Liver (tissue), 9 donors: ENCODE data around the gene EGFR. TPM values are rescaled to one million over a fixed set of nuclear protein-coding genes. Genes with fewer than 3 reads are reported as not detected.

Experiments used
- DNase-seq: peaks from one replicate; pipeline ENCODE4 v3.0.0-alpha.2; 2017; ENCODE audit warnings: low spot score
- H3K27ac ChIP-seq, 2 donors: one replicate each; pipeline ENCODE4 v1.7.0; 2013; ENCODE audit warnings: inconsistent platforms in 2 of 2, low read length in 2 of 2, control low read depth in 1 of 2, low read depth in 1 of 2, mild to moderate bottlenecking in 1 of 2
- H3K27me3 ChIP-seq, 4 donors: one replicate each; pipeline versions ENCODE4 v1.6.1 to v1.7.0; 2013; ENCODE audit warnings: low read length in 3 of 4, inconsistent platforms in 1 of 4, mild to moderate bottlenecking in 1 of 4, moderate library complexity in 1 of 4; ENCODE audit not compliant: control insufficient read depth in 4 of 4, insufficient read depth in 4 of 4
- H3K36me3 ChIP-seq, 4 donors: one replicate each; pipeline versions ENCODE4 v1.6.1 to v1.7.0; 2013; ENCODE audit warnings: low read length in 3 of 4, mild to moderate bottlenecking in 3 of 4, low read depth in 1 of 4, moderate library complexity in 1 of 4; ENCODE audit not compliant: control insufficient read depth in 4 of 4, insufficient read depth in 3 of 4
- H3K4me1 ChIP-seq, 4 donors: one replicate each; pipeline versions ENCODE4 v1.6.1 to v1.7.0; 2013; ENCODE audit warnings: low read length in 3 of 4, mild to moderate bottlenecking in 3 of 4, moderate library complexity in 1 of 4; ENCODE audit not compliant: control insufficient read depth in 4 of 4, insufficient read depth in 4 of 4
- H3K4me3 ChIP-seq, 3 donors: one replicate each; pipeline versions ENCODE4 v1.6.1 to v1.7.0; 2013; ENCODE audit warnings: low read length in 3 of 3, control low read depth in 1 of 3, low read depth in 1 of 3, mild to moderate bottlenecking in 1 of 3
- H3K9ac ChIP-seq, 2 donors: one replicate each; pipeline ENCODE4 v1.7.0; 2013; ENCODE audit warnings: low read length in 2 of 2, mild to moderate bottlenecking in 2 of 2, moderate library complexity in 2 of 2, control low read depth in 1 of 2, low read depth in 1 of 2
- H3K9me3 ChIP-seq, 4 donors: one replicate each; pipeline versions ENCODE4 v1.6.1 to v1.7.0; 2013; ENCODE audit warnings: low read length in 3 of 4; ENCODE audit not compliant: control insufficient read depth in 4 of 4
- ATF3 ChIP-seq: IDR thresholded peaks from 2 replicates; pipeline ENCODE4 v1.6.1; 2016; ENCODE audit warnings: antibody characterized with exemption
- FOXA1 ChIP-seq: IDR thresholded peaks from 2 replicates; pipeline ENCODE4 v1.6.1; 2016; ENCODE audit warnings: antibody characterized with exemption
- FOXA2 ChIP-seq: IDR thresholded peaks from 2 replicates; pipeline ENCODE4 v1.6.1; 2016; ENCODE audit warnings: antibody characterized with exemption
- HNF4A ChIP-seq, 2 donors: conservative IDR thresholded peaks; 2 replicates each; pipeline ENCODE4 v1.6.1; 2016; ENCODE audit warnings: antibody characterized with exemption in 2 of 2, mild to moderate bottlenecking in 2 of 2
- HNF4G ChIP-seq: IDR thresholded peaks from 2 replicates; pipeline ENCODE4 v1.6.1; 2016; ENCODE audit warnings: antibody characterized with exemption
- NR2F2 ChIP-seq: IDR thresholded peaks from 2 replicates; pipeline ENCODE4 v1.6.1; 2016; ENCODE audit warnings: antibody characterized with exemption
- RAD21 ChIP-seq, 2 donors: IDR thresholded peaks; 2 replicates each; pipeline ENCODE4 v1.6.1; 2016; ENCODE audit warnings: antibody characterized with exemption in 2 of 2, mild to moderate bottlenecking in 2 of 2
- REST ChIP-seq: IDR thresholded peaks from 2 replicates; pipeline ENCODE4 v1.6.1; 2016; ENCODE audit warnings: antibody characterized with exemption, mild to moderate bottlenecking
- RXRA ChIP-seq, 2 donors: IDR thresholded peaks; 2 replicates each; pipeline ENCODE4 v1.6.1; 2017 to 2018; ENCODE audit warnings: antibody characterized with exemption in 2 of 2, mild to moderate bottlenecking in 1 of 2
- SP1 ChIP-seq: IDR thresholded peaks from 2 replicates; pipeline ENCODE4 v1.6.1; 2018; ENCODE audit warnings: antibody characterized with exemption, mild to moderate bottlenecking
- YY1 ChIP-seq: IDR thresholded peaks from 2 replicates; pipeline ENCODE4 v1.6.1; 2016; ENCODE audit warnings: antibody characterized with exemption, mild to moderate bottlenecking
- WGBS: extraction: QIAGEN DNeasy Blood & Tissue Kit; methylation state at CpG from one replicate; pipeline ENCODE4 v1.1.7; 2013; 5-methylcytosine and 5-hydroxymethylcytosine counted together
- polyA plus RNA-seq, 2 donors: library from polyadenylated mRNA; stranded (reverse) in 1 of 2; unstranded in 1 of 2; fragments of 200-250 nt in 1 of 2; fragments of >200 nt in 1 of 2; fragmentation: Nextera tagmentation in 1 of 2; extraction: Ambion mirVana in 1 of 2; gene quantifications; one replicate each; pipeline versions ENCODE4 v1.2.1 to v1.2.3, GENCODE V29; 2013 to 2015
- total RNA-seq, 2 donors: library from RNA; depleted of rRNA; stranded (reverse); fragments of >200 nt; gene quantifications; one replicate each; pipeline ENCODE4 v1.2.3, GENCODE V29; 2014
- TF ChIP-seq, protein P1 (sequence below): fragments of 150-350 bp; IDR thresholded peaks from 2 replicates; pipeline ENCODE4 v1.5.1; 2017; ENCODE audit warnings: improper control_type of control experiment, low read depth, low read length; ENCODE audit not compliant: missing input control
- TF ChIP-seq, protein P2 (sequence below): IDR thresholded peaks from 2 replicates; pipeline ENCODE4 v1.6.1; 2016; ENCODE audit warnings: antibody characterized with exemption
- TF ChIP-seq, protein P3 (sequence below): IDR thresholded peaks from 2 replicates; pipeline ENCODE4 v1.6.1; 2016; ENCODE audit warnings: antibody characterized with exemption
- donor health status: healthy.
- donor health status: healthy.
- donor health status: healthy.
- donor health status: healthy.
- donor health status: healthy.

Gene EGFR
- total and polyA plus RNA-seq, 4 donors, result 22.6 to 37.0 (median 27.7) TPM

- TF ChIP-seq, protein P1, sequence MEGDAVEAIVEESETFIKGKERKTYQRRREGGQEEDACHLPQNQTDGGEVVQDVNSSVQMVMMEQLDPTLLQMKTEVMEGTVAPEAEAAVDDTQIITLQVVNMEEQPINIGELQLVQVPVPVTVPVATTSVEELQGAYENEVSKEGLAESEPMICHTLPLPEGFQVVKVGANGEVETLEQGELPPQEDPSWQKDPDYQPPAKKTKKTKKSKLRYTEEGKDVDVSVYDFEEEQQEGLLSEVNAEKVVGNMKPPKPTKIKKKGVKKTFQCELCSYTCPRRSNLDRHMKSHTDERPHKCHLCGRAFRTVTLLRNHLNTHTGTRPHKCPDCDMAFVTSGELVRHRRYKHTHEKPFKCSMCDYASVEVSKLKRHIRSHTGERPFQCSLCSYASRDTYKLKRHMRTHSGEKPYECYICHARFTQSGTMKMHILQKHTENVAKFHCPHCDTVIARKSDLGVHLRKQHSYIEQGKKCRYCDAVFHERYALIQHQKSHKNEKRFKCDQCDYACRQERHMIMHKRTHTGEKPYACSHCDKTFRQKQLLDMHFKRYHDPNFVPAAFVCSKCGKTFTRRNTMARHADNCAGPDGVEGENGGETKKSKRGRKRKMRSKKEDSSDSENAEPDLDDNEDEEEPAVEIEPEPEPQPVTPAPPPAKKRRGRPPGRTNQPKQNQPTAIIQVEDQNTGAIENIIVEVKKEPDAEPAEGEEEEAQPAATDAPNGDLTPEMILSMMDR, result no peak
Observed at GRCh38 chr7:55145606-55146005, 126.8 kb downstream of the EGFR start (continued).

- Histone ChIP-seq H3K9ac (no peak overlapping the region), H3K36me3 (peaks cover 15 to 67% (median 56%) of the 10 kb centered on the region in 4 donors), H3K27ac (no peak overlapping the region), H3K9me3 (no peaks in the 10 kb centered on the region), H3K4me3 (no peak overlapping the region), H3K27me3 (no peaks in the 10 kb centered on the region), H3K4me1 (no peaks in the 10 kb centered on the region)
- DNase-seq, result no peak
- TF ChIP-seq ATF3 (no peak), YY1 (no peak), RXRA (IDR thresholded peaks at IDR 0.05) (no peak), REST (no peak), SP1 (no peak), HNF4G (no peak), FOXA2 (no peak), HNF4A (conservative IDR thresholded peaks at IDR 0.05) (no peak), FOXA1 (no peak), RAD21 (IDR thresholded peaks at IDR 0.05) (no peak), NR2F2 (no peak)
- TF ChIP-seq, protein P1, result no peak
- TF ChIP-seq, protein P2, sequence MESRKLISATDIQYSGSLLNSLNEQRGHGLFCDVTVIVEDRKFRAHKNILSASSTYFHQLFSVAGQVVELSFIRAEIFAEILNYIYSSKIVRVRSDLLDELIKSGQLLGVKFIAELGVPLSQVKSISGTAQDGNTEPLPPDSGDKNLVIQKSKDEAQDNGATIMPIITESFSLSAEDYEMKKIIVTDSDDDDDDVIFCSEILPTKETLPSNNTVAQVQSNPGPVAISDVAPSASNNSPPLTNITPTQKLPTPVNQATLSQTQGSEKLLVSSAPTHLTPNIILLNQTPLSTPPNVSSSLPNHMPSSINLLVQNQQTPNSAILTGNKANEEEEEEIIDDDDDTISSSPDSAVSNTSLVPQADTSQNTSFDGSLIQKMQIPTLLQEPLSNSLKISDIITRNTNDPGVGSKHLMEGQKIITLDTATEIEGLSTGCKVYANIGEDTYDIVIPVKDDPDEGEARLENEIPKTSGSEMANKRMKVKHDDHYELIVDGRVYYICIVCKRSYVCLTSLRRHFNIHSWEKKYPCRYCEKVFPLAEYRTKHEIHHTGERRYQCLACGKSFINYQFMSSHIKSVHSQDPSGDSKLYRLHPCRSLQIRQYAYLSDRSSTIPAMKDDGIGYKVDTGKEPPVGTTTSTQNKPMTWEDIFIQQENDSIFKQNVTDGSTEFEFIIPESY, result no peak
- TF ChIP-seq, protein P3, sequence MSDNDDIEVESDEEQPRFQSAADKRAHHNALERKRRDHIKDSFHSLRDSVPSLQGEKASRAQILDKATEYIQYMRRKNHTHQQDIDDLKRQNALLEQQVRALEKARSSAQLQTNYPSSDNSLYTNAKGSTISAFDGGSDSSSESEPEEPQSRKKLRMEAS, result no peak
- WGBS, result 90% methylated on average over 8 of the region's 8 CpGs
Observed at GRCh38 chr7:55147101-55147500, 128.3 kb downstream of the EGFR start.
